DND-41 (cell line): ENCODE results near the gene UNC13B.

ENCODE experiments used
- EZH2 ChIP-seq: IDR thresholded peaks from 3 replicates; pipeline ENCODE4 v1.6.1; 2012; ENCODE audit warnings: borderline replicate concordance, low read depth, mild to moderate bottlenecking, moderate library complexity, low read length, inconsistent platforms; ENCODE audit not compliant: severe bottlenecking
- TF ChIP-seq, protein P1 (sequence below): IDR thresholded peaks from 2 replicates; pipeline ENCODE4 v1.5.1; 2012; ENCODE audit warnings: borderline replicate concordance, low read length, moderate library complexity, mild to moderate bottlenecking; ENCODE audit not compliant: poor library complexity, severe bottlenecking; ENCODE audit errors: extremely low read depth

DNA sequence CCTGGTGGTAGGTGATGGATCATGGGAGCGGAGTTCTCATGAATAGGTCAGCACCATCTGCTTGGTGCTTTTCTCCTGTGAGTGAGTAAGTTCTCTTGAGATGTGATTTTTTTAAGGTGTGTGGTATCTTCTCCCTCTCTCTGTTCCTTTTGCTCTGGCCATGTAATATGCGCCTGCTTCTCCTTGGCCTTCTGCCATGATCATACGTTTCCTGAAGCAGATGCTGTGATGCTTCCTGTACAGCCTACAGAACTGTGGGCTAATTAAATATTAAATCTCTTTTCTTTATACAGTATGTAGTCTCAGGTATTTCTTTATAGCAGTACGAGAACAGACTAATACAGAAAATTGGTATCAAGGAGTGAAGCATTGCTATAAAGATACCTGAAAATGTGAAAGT lies 36.4 kb downstream of the UNC13B start:
- TF ChIP-seq, protein P1, sequence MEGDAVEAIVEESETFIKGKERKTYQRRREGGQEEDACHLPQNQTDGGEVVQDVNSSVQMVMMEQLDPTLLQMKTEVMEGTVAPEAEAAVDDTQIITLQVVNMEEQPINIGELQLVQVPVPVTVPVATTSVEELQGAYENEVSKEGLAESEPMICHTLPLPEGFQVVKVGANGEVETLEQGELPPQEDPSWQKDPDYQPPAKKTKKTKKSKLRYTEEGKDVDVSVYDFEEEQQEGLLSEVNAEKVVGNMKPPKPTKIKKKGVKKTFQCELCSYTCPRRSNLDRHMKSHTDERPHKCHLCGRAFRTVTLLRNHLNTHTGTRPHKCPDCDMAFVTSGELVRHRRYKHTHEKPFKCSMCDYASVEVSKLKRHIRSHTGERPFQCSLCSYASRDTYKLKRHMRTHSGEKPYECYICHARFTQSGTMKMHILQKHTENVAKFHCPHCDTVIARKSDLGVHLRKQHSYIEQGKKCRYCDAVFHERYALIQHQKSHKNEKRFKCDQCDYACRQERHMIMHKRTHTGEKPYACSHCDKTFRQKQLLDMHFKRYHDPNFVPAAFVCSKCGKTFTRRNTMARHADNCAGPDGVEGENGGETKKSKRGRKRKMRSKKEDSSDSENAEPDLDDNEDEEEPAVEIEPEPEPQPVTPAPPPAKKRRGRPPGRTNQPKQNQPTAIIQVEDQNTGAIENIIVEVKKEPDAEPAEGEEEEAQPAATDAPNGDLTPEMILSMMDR = no peak
- TF ChIP-seq EZH2 = no peak
